GM19238 (cell line): ENCODE results near the gene SET.

Experiments used
- DNase-seq: peaks from one replicate; pipeline ENCODE4 v3.0.0; 2011; ENCODE audit warnings: low spot score; ENCODE audit not compliant: insufficient read length

The SET gene

DNA sequence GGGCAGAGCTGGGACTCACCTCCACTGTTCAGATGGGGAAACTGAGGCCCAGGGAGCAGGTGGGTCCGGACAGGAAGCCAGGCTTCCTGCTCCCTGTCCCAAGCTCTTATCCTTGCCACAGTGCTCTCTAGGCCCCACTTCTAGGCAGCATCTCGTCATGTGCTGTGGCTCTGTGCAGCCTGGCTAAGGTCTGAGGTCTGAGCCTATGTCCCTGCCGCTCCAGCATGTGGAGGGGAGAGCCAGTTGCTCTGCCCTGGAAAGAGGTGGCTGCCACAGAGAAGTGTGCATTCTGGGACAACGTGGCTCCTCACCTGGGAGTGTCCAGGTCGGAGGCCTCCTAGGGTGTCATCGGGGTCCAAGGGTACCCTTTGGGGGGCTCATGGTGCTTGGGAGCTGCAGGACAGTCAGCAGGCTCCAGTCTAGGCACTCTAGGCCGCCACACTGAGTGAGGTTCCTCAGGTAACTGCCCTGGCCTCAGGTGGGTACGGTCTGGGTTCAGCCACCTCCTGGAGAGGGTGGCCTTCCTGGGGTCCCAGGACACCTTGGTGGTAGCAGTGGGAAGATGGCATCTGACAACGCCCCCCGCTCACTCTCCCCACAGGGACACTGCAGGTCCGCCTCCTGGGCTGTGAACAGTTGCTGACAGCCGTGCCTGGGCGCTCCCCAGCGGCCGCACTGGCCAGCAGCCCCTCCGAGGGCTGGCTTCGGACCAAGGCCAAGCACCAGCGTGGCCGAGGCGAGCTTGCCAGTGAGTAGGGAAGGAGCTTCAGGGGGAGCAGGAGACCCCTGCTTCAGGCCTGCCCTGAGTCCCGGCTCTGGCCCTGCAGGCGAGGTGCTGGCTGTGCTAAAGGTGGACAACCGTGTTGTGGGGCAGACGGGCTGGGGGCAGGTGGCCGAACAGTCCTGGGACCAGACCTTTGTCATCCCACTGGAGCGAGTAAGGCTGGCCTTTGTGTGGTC lies 23.7 kb downstream of the SET start:
- no peak for DNase-seq

DNA sequence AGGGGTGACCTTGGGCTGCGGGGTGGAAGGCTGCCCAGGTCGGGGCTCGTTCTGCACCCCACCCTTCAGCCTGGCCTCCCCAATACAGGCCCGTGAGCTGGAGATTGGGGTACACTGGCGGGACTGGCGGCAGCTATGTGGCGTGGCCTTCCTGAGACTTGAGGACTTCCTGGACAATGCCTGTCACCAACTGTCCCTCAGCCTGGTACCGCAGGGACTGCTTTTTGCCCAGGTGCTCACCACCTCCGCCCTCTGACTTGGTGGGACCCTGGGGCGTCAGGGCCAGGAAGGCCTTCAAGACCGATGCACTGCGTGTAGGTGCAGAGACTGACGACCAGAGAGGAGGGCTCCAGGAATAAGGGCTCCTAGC lies 24.4 kb downstream of the SET start:
- no peak for DNase-seq

- no peak for DNase-seq
These were observed 25.0 kb downstream of the SET start for GRCh38 chr9:128713941-128714573.

DNA sequence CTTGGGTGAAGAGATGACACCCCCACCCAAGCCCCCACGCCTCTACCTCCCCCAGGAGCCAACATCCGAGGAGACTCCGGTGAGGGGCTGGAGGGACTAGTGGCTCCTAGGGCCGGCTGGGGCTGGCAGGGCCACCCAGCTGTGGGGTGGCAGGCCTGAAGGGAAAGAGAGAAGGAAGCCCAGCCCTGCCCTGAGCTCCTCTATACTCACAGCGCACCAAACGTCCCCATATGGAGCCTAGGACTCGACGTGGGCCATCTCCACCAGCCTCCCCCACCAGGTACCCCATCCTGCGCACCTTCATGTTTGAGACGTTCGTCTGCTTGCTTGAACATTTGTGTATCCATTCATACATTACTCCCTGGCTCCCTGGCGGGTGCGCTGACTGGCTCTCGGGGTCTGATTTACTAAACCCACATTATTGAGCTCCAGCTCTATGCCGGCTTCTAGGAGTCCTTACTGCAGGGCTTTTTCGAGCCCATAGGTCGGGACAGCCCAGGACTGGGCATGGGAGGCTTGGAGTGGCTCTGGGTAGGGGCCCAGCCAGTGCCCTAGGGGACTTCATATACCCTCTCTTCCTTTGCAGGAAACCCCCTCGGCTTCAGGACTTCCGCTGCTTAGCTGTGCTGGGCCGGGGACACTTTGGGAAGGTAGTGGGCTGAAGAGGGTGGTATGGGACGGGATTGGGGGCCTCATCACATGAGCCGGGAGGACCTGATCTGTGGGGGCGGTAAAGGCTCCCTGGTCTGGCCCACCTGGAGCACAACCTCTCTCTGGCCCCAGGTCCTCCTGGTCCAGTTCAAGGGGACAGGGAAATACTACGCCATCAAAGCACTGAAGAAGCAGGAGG lies 25.8 kb downstream of the SET start:
- no peak for DNase-seq

DNA sequence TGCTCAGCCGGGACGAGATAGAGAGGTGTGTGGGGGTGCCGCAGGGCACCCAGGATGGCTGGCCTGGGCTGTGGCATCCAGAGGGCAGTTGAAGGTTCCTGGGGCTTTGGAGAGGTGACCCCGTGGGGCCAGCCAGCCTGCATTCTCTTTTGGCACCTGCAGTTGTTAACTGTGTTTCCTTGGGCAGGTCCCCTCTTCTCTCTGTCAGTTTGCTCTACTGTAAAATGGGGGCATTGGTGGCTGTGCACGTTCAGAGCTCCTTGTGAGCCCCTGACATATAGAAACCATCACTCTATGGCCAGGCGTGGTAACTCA lies 26.4 kb downstream of the SET start:
- DNase-seq, result no peak

DNA sequence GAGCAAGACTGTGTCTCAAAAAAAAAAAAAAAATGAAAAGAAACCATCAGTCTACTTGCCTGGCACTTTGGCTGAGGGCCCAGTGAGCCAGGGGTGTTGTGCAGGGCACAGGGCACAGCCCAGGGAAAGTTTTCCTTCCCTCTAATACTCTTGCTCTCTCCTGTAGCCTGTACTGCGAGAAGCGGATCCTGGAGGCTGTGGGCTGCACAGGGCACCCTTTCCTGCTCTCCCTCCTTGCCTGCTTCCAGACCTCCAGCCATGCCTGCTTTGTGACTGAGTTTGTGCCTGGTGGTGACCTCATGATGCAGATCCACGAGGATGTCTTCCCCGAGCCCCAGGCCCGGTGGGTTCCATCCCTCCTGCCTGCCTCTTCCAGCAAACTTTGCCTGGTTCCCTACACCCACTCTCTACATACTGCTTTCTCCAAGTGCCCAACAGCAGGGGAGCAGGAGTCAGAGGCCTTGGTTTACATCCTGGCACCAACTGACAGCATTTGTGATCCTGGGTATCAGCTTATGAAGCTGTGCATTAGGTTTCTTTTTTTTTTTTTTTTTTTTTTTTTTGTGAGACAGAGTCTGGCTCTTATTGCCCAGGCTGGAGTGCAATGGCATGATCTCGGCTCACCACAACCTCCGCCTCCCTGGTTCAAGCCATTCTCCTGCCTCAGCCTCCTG lies 27.7 kb downstream of the SET start:
- no peak for DNase-seq

- no peak for DNase-seq
These were observed 29.0 kb downstream of the SET start for GRCh38 chr9:128718047-128718446.

DNA sequence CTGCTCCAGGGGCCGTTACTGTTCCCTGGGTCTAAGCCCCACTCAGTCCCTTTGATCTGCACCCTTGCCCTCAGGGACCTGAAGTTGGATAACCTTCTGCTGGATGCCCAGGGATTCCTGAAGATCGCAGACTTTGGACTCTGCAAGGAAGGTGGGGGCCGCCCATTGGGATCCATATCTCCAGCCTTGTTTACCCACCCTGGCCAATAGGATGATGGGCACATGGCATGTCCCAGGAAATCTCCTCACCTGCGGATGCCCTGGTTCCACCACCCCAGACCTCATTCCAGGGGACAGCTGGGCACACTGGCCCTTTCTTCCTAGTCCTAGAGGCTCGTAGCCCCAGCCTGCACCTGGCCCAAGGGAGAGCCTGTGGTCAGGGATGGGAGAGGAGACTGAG lies 29.5 kb downstream of the SET start:
- DNase-seq, result no peak

GRCh38 chr9:128719919-128720605 lies 31.0 kb downstream of the SET start:
- DNase-seq, result no peak

DNA sequence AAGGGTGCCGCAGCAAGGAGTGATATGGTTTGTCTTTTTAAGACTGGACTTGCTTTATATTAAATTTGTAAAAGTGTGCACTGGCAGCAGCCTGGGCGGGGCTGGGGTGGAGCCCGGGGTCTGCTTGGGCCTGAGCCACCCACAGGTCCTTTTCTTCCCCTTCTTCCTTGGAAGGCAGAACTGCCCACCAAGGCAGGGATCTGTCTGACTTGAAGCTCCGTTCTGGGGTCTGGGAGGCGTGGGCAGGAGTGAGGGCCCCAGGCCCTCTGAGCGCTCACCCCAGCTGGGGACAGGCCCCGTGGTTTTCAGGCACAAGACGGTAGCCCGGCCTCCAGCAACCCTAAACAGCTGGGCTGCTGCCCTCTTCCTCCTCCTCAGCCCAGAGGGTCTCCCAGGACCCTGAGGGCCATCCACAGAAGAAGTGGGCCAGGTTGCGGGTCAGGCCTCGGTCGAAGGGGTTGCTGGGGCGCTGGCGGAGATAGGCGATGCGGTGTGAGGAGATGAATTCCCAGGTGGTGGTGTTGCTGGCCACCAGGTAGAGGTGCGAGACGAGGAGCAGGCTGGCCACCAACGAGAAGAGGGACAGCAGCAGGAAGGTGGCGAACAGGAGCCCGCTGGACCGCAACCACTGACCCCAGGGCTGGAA lies 31.9 kb downstream of the SET start:
- DNase-seq, result no peak

DNA sequence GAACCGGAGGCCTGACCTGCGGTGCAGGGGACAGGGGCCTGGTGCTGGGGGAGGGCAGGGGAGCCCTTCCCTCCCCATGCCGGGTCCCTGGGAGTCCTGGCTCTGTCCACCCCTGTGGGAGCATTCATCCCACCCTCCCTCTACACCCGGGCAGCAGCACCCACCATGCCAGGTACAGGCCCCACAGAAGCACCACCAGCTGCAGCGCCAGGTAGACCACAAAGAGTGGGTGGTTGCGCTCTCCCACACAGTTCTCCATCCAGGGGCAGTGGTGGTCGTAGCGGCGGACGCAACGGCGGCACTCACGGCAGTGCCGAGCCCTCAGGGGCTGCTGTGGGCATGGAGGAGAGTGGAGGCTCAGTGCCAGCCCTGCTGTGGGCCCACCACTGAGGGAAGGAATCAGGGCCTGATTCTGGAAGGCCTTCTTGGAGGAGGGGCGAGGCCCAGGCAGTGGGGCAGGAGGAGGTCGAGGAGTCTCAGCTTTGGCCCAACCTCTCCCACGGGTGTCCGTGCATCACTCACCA lies 32.5 kb downstream of the SET start:
- no peak for DNase-seq

GRCh38 chr9:128722380-128723351 lies 33.6 kb downstream of the SET start:
- DNase-seq, result no peak

- no peak for DNase-seq
These were observed 34.4 kb downstream of the SET start for GRCh38 chr9:128723352-128723865.

DNA sequence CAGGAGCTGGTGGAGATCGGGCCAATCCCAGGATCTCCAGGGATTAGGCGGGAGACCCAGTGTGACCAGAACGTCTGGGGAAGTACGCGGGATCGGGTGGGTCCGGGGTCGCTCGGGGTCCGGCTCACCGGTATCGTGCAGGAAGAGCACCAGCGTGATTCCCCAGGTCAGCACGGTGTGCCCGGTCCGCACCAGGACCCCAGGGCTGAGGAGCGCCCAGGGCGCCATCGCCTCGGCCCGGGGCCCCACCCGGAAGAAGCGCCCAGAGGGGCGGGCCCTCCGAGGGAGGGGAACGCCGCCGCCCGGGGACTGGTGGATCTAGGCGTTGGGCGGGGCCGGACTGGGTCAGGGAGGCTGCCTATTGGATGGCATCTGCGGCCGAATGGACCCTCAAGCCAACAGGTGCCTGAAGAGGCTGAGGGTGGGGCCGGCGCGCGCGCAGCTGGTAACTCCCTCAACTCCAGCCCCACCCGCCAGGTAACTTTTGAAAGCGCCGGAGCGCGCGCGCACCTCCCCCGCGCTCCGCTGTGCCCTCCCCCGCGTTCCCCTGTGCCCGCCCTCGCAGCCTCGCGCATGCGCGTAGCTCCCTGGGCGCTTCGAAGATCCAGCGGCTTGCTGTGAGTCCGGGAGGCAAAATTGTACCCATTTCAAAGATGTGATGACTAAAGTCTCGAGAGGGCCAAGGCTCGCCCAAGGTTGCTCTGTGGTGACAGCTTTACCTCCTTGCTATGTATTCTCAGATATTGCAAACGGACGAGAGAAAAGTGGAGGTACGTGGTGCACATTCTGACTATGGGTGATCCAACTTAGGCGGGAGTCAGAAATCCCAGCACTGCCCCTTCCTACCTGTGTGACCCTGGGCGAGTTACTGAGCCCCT lies 35.1 kb downstream of the SET start, which contains the start of gene ZDHHC12:
Gene ZDHHC12, minus strand, starts transcription at position 262 of the 878 bp plus-strand sequence. Its CDS starts 34 bp downstream, at position 228.
- DNase-seq, result peak; percentile 100

GRCh38 chr9:128724744-128725211 lies 35.8 kb downstream of the SET start:
- peak; percentile 62 for DNase-seq

GRCh38 chr9:128727640-128728248 lies 38.7 kb downstream of the SET start:
- DNase-seq, result no peak

DNA sequence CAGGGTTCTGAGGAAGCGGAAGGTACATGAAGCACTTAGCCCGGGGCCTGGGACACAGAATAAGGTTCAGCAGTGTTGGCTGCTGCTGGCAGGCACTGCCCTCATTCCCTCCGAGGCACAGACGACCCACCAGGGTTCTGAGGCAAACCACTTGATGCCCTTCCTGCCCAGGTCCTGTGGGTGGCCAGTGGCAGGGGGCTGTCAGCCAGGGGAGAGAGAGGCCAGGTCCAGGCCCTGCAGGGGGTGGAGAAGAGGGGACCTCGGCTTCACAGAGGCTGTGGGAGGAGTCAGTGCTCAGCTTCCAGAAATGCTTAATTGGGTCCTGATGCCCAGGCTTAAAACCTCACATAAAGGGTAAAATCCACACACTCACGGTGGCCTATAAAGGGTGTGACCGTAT lies 39.3 kb downstream of the SET start:
- no peak for DNase-seq
